Lower leg skin (tissue), 4 donors: ENCODE measurements around the gene STAT5A. TPM values are rescaled to one million over a fixed set of nuclear protein-coding genes. Genes with fewer than 3 reads are reported as not detected.

Experiments used
- DNase-seq, 2 donors: peaks; one replicate each; pipeline ENCODE4 v3.0.0-alpha.2; 2019; ENCODE audit warnings: low spot score in 2 of 2
- H3K4me3 ChIP-seq: fragments of 200-600 bp; sonication (generic); 2 replicates; pipeline ENCODE4 v1.5.1; 2017; ENCODE audit warnings: mild to moderate bottlenecking, low read depth; ENCODE audit not compliant: poor library complexity, severe bottlenecking
- POLR2A ChIP-seq, 2 donors: fragments of 450-650 bp; IDR thresholded peaks; one replicate each; pipeline ENCODE4 v1.6.1; 2016 to 2017; ENCODE audit warnings: antibody characterized with exemption in 2 of 2, mild to moderate bottlenecking in 1 of 2, moderate library complexity in 1 of 2
- WGBS, 2 donors: methylation state at CpG; one replicate each; pipeline ENCODE4 v1.1.5; 2018; 5-methylcytosine and 5-hydroxymethylcytosine counted together
- intact Hi-C: fragments of 100-400 bp; cut with DNase I; formaldehyde crosslinking; loops from one replicate; pipeline ENCODE4 v1.15.0; 2023; ENCODE audit warnings: low total_unique reads
- total RNA-seq, 4 donors: library from RNA; depleted of rRNA; stranded (reverse); fragments of >200 nt; gene quantifications; one replicate each; pipeline ENCODE4 v1.1.0, GENCODE V29; 2016
- TF ChIP-seq, protein P1 (sequence below), 3 donors: fragments of 450-650 bp; IDR thresholded peaks; one replicate each; pipeline ENCODE4 v1.5.1; 2016; ENCODE audit warnings: antibody characterized with exemption in 3 of 3, mild to moderate bottlenecking in 3 of 3, moderate library complexity in 2 of 3

The STAT5A gene
- total RNA-seq, 4 donors from 2014 or later: 25.1 to 60.9 (median 48.0) TPM

DNA sequence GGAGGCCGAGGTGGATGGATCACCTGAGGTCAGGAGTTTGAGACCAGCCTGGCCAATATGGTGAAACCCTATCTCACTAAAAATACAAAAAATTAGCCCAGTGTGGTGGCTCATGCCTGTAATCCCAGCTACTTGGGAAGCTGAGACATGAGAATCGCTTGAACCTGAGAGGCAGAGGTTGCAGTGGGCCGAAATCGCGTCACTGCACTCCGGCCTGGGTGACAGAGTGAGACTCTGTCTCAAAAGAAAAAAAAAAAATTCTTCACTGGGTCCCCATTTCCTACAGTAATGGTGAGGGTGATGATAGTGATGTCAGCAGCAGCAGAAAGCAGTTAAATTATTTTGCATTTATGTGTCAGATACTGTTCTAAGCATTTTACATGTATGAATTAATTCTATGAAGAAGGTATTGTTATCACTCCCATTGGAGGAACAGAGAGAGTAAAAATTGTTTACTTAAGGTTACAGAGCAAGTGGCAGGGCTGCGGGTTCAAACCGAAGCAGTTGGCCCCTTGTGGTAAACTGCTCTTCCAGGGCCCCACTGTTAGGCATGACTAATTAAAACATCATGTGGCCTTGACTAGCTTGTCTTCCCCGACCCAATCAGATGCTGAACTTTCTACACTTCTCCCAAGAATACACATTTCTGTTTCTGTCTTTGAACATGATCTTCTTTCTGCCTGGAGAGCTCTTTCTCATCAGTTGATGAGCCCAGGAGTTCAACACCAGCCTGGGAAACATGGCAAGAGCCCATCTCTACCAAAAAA, 54.1 kb downstream of the STAT5A start:
- intact Hi-C loops: no loop called here
- H3K4me3 ChIP-seq: no peak overlapping the region
- WGBS, 2 donors: 81 to 83% methylated on average over 9 of the region's 9 CpGs
- TF ChIP-seq, protein P1, sequence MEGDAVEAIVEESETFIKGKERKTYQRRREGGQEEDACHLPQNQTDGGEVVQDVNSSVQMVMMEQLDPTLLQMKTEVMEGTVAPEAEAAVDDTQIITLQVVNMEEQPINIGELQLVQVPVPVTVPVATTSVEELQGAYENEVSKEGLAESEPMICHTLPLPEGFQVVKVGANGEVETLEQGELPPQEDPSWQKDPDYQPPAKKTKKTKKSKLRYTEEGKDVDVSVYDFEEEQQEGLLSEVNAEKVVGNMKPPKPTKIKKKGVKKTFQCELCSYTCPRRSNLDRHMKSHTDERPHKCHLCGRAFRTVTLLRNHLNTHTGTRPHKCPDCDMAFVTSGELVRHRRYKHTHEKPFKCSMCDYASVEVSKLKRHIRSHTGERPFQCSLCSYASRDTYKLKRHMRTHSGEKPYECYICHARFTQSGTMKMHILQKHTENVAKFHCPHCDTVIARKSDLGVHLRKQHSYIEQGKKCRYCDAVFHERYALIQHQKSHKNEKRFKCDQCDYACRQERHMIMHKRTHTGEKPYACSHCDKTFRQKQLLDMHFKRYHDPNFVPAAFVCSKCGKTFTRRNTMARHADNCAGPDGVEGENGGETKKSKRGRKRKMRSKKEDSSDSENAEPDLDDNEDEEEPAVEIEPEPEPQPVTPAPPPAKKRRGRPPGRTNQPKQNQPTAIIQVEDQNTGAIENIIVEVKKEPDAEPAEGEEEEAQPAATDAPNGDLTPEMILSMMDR (IDR thresholded peaks at IDR 0.05): no peak
- TF ChIP-seq POLR2A (IDR thresholded peaks at IDR 0.05): no peak
- no peak for DNase-seq

DNA sequence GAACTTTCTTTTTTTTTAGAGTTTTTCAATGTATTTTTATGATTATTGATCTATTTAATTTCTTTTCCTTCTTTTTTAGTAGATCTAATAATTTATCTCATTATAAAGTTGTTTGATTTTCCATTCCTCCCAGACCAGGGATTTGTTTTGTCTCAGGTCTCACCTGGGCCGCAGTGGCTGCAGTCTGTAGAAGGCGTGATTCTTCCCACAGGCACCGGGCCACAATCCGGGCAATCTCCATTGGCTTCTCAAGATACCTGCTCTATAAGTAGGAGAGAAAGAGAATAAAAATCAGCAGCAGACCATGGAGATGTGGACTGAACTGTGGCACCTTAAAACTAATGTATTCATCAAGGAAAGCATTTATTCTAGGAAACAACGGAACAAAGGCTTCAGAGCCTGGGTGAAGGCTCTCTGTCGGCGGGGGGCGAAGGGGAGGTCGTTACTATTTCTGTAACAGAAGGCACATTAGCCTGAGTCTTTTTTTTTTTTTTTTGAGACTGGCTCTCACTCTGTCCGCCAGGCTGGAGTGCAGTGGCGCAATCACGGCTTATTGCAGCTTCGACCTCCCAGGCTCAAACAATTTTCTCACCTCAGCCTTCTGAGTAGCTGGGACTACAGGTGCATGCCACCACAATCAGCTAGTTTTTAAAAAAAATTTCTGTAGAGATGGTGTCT, 57.2 kb downstream of the STAT5A start:
- H3K4me3 ChIP-seq: no peak overlapping the region
- DNase-seq: no peak
- intact Hi-C loops: no loop called here
- TF ChIP-seq, protein P1 (IDR thresholded peaks at IDR 0.05): no peak
- TF ChIP-seq POLR2A (IDR thresholded peaks at IDR 0.05): no peak
- 88 to 90% methylated on average over 13 of the region's 13 CpGs for WGBS, 2 donors

DNA sequence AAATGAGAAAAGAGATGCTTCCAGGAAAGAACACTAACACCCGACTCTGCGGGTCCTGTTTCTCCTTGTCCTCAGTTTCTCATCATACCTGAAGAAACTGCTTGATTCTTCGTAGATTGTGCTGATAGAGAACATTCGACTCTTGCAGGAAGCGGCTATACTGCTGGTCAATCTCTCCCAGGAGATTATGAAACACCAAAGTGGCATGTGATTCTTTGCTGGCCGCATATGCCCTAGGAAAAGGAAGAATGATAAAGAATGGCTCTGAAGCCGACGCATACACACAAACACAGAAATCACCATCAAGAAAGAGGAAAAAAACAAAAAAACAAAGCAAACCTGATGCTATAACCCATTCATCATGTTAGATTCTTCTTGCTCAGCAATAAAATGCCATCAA, 58.2 kb downstream of the STAT5A start:
- TF ChIP-seq POLR2A (IDR thresholded peaks at IDR 0.05): no peak
- TF ChIP-seq, protein P1 (IDR thresholded peaks at IDR 0.05): no peak
- intact Hi-C loops: no loop called here
- H3K4me3 ChIP-seq: no peak overlapping the region
- WGBS, 2 donors: 83 to 88% methylated on average over 8 of the region's 8 CpGs
- DNase-seq: no peak

DNA sequence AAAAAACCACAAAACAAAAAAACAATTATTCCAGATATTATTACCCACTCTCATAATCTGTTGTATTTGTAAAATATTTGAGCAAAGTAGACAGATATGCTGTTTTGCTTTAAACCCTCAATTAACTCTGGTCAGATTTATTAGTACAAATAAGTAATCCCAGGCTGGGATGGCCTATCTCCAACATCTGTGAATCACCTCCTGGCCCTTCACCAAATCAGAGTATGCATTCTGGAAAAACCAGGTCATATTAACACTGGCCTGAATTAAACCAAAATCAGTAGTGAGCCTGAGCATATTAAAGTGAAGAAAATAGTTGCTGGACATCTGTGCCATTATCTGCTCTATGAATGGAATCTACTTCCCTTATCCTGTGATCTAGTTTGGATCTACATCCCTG, 58.9 kb downstream of the STAT5A start:
- no peak overlapping the region for H3K4me3 ChIP-seq
- intact Hi-C loops: no loop called here
- TF ChIP-seq, protein P1 (IDR thresholded peaks at IDR 0.05): no peak
- no peak for TF ChIP-seq POLR2A (IDR thresholded peaks at IDR 0.05)
- DNase-seq: peak in 1 of 2 donors; percentile 68

DNA sequence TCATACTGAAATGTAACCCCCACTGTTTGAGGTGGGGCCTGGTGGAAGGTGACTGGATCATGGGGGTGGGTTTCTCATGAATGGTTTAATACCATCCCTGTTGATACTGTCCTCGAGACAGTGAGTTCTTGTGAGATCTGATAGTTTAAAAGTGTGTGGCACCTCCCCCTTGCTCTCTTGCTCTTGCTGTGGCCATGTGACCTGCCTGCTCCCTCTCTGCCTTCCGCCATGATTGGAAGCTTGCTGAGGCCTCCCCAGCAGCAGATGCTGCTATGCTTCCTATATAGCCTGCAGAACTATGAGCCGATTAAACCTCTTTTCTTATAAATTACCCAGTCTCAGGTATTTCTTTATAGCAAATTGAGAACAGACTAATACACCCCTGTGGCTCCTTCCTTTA, 59.3 kb downstream of the STAT5A start:
- H3K4me3 ChIP-seq: no peak overlapping the region
- 63 to 75% methylated on average over 3 of the region's 3 CpGs for WGBS, 2 donors
- no peak for TF ChIP-seq POLR2A (IDR thresholded peaks at IDR 0.05)
- TF ChIP-seq, protein P1 (IDR thresholded peaks at IDR 0.05): no peak
- intact Hi-C loops: no loop called here
- no peak for DNase-seq
